GM12874 (cell line): ENCODE results near the gene SMARCA2.
A peak's percentile ranks its signal among the peaks of the same experiment; 100 is the strongest.

Source experiments
- CTCF ChIP-seq: IDR thresholded peaks from 2 replicates; pipeline ENCODE4 v1.5.1; 2011; ENCODE audit warnings: low read depth, mild to moderate bottlenecking, control low read depth, low read length, moderate library complexity; ENCODE audit not compliant: insufficient read depth

SMARCA2 gene

GRCh38 chr9:2107906-2108451 is 92.8 kb downstream of the SMARCA2 start:
- TF ChIP-seq CTCF: no peak

GRCh38 chr9:2109069-2109650 is 94.0 kb downstream of the SMARCA2 start:
- TF ChIP-seq CTCF: no peak

GRCh38 chr9:2110036-2110435 is 94.9 kb downstream of the SMARCA2 start:
- no peak for TF ChIP-seq CTCF

GRCh38 chr9:2116073-2116472 is 100.9 kb downstream of the SMARCA2 start:
- TF ChIP-seq CTCF: peak; percentile 52; the same call in 1 of the 2 replicates

- no peak for TF ChIP-seq CTCF
These were observed 102.4 kb downstream of the SMARCA2 start for GRCh38 chr9:2117527-2117926.

DNA sequence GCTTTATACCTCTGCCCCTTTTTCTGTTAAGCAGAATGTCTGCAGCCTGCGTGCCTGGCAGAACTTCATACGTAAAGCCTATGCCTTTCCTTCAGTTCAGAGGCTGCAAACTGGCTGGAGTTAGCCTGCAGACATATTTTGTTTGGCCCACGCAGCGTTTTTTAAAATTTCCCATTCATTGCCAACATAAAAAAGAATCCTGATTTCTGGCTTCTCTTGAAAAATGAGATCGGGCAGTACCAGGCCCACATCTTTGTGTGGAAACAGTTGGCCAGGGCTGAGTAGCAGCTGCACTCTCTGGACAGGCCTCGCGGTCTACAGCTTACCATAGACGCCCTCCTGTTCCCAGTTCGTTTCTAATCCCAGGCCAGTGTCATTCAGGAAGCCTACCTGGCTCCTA is 104.4 kb downstream of the SMARCA2 start:
- TF ChIP-seq CTCF: no peak

DNA sequence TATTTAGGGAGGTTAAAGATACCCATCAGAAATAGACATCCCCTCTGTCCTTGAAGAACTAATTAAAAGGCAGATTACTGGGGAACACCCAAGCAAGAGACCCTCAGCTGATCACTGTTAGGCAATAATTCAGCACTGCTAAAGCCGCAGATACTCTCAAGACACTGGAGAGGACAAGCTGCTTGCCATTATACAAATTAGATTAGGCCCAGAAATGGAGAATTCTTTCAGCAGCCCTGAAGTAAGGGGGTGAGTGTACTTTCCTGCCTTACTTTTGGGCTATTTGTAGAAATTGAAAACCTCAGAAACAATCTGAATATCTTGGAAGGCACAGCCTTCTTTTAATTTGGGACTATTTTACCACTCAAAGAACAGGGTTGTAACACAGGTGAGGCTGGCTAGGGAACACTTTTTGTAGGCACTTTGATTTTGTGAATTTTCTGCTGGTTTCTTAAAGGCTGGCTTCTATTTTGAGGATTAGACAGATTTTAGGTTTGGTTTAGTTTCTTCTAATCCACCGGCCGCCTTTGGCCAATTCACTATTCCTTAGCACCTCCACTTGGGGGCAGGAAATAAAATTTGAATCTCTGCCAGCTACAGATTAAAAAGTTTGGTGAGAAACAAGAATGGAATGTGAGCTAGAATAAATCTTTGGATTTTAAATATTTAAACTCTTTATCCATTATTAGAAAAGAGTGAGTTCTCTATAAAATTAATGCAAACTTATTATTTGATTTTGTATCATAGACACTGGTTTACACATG is 106.0 kb downstream of the SMARCA2 start:
- no peak for TF ChIP-seq CTCF
